Neural crest cell (in vitro differentiated cells): ENCODE data around the gene MEGF11. TPM values are rescaled to one million over a fixed set of nuclear protein-coding genes. Genes with fewer than 3 reads are reported as not detected.
A peak's percentile ranks its signal among the peaks of the same experiment; 100 is the strongest.

Experiments
- DNase-seq: peaks from one replicate; pipeline ENCODE4 v3.0.0; 2021; ENCODE audit warnings: low read depth, mixed read lengths, low spot score
- H3K27ac Mint-ChIP-seq: one replicate; pipeline ENCODE4 v1.8.0; 2021; ENCODE audit warnings: mild to moderate bottlenecking, mixed read lengths; ENCODE audit not compliant: unreplicated experiment
- H3K27me3 Mint-ChIP-seq: 2 replicates; pipeline ENCODE4 v1.8.0; 2021; ENCODE audit warnings: low read depth, mild to moderate bottlenecking, mixed read lengths
- H3K36me3 Mint-ChIP-seq: 2 replicates; pipeline ENCODE4 v1.8.0; 2021; ENCODE audit warnings: low read depth, mild to moderate bottlenecking, mixed read lengths
- H3K4me1 Mint-ChIP-seq: 2 replicates; pipeline ENCODE4 v1.8.0; 2021; ENCODE audit warnings: mixed read lengths
- H3K4me3 Mint-ChIP-seq: one replicate; pipeline ENCODE4 v1.8.0; 2021; ENCODE audit warnings: mild to moderate bottlenecking, mixed read lengths
- H3K9me3 Mint-ChIP-seq: 2 replicates; pipeline ENCODE4 v1.8.0; 2021; ENCODE audit warnings: mixed read lengths
- total RNA-seq: library from RNA; stranded (reverse); gene quantifications from 2 replicates; pipeline ENCODE4 v1.2.1, GENCODE V29; 2021
- TF ChIP-seq, protein P1 (sequence below): fragments of 200-600 bp; sonication (generic); conservative IDR thresholded peaks from 2 replicates; pipeline ENCODE4 v1.5.0; 2021; ENCODE audit warnings: antibody characterized with exemption, mild to moderate bottlenecking

MEGF11 gene
- total RNA-seq, 1 donor from 2014 or later = 0.49 TPM

DNA sequence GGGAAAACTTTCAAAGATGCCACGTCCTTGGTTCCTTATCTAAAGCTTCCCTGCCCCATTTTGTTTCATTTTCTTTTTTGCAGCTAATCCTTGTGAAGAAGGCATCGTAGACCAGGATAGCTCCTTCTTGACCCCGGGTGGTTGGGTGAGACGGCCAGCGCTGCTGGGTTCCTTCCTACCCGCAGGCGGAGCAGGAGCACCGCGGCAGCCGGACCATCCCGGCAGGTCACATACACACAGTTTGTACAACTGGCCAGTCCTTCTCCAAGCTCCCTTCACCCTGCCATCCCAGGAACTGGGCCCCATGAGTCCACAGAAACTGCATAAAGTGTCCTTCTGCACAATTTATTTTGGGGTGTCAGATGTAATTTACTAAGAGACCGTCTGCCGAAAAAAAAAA, 83.9 kb downstream of the MEGF11 start:
- peaks cover 4% of the 10 kb centered on the region for H3K4me1 Mint-ChIP-seq

GRCh38 chr15:66169023-66169422, 84.5 kb downstream of the MEGF11 start:
- no peak overlapping the region for H3K4me3 Mint-ChIP-seq
- TF ChIP-seq, protein P1, sequence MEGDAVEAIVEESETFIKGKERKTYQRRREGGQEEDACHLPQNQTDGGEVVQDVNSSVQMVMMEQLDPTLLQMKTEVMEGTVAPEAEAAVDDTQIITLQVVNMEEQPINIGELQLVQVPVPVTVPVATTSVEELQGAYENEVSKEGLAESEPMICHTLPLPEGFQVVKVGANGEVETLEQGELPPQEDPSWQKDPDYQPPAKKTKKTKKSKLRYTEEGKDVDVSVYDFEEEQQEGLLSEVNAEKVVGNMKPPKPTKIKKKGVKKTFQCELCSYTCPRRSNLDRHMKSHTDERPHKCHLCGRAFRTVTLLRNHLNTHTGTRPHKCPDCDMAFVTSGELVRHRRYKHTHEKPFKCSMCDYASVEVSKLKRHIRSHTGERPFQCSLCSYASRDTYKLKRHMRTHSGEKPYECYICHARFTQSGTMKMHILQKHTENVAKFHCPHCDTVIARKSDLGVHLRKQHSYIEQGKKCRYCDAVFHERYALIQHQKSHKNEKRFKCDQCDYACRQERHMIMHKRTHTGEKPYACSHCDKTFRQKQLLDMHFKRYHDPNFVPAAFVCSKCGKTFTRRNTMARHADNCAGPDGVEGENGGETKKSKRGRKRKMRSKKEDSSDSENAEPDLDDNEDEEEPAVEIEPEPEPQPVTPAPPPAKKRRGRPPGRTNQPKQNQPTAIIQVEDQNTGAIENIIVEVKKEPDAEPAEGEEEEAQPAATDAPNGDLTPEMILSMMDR = no peak
- H3K27ac Mint-ChIP-seq = no peak overlapping the region
- peaks cover 10% of the 10 kb centered on the region for H3K27me3 Mint-ChIP-seq
- H3K4me1 Mint-ChIP-seq = peaks cover 4% of the 10 kb centered on the region
- DNase-seq = no peak
- no peaks in the 10 kb centered on the region for H3K9me3 Mint-ChIP-seq
- no peaks in the 10 kb centered on the region for H3K36me3 Mint-ChIP-seq

More for the DNA sequence above, 83.9 kb downstream of the MEGF11 start:
- no peak overlapping the region for H3K27ac Mint-ChIP-seq
- H3K9me3 Mint-ChIP-seq = no peaks in the 10 kb centered on the region
- peaks cover 10% of the 10 kb centered on the region for H3K27me3 Mint-ChIP-seq
- no peaks in the 10 kb centered on the region for H3K36me3 Mint-ChIP-seq
- DNase-seq = no peak
- TF ChIP-seq, protein P1 = no peak
- H3K4me3 Mint-ChIP-seq = no peak overlapping the region

- Mint-ChIP-seq H3K36me3 (no peaks in the 10 kb centered on the region), H3K4me3 (no peak overlapping the region), H3K27ac (no peak overlapping the region), H3K27me3 (peaks cover 7% of the 10 kb centered on the region), H3K4me1 (peaks cover 4% of the 10 kb centered on the region), H3K9me3 (no peaks in the 10 kb centered on the region)
- TF ChIP-seq, protein P1 = no peak
- no peak for DNase-seq
Observed at GRCh38 chr15:66167854-66168253, 85.7 kb downstream of the MEGF11 start.

DNA sequence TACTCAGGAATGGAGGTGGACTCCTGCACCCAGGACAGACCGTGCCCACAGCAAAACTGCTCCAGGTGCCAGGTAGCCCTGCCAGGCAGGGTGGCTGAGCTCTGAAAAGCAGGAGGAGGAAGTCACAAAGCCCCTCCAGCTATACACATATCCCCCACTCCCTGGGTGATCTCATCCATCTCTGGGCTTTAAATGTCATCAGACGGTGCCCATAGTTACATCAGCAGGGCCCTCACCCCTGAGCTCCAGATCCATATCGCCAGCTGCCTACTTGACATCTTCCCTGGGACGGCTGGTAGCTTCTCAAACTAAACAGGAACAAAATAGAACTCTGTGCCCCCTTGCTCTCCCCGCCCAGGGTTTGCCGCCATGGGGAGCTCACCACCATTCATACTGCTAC, 87.7 kb downstream of the MEGF11 start:
- Mint-ChIP-seq H3K4me3 (no peak overlapping the region), H3K9me3 (no peaks in the 10 kb centered on the region), H3K36me3 (no peaks in the 10 kb centered on the region), H3K27ac (peak overlapping the region; percentile 65), H3K4me1 (peaks cover 4% of the 10 kb centered on the region), H3K27me3 (no peaks in the 10 kb centered on the region)
- no peak for DNase-seq
- TF ChIP-seq, protein P1 = no peak

GRCh38 chr15:66164788-66165187, 88.8 kb downstream of the MEGF11 start:
- TF ChIP-seq, protein P1 = no peak
- H3K9me3 Mint-ChIP-seq = no peaks in the 10 kb centered on the region
- H3K27ac Mint-ChIP-seq = no peak overlapping the region
- H3K27me3 Mint-ChIP-seq = no peaks in the 10 kb centered on the region
- no peak for DNase-seq
- H3K4me3 Mint-ChIP-seq = no peak overlapping the region
- H3K4me1 Mint-ChIP-seq = peaks cover 4% of the 10 kb centered on the region
- no peaks in the 10 kb centered on the region for H3K36me3 Mint-ChIP-seq

GRCh38 chr15:66163553-66163952, 90.0 kb downstream of the MEGF11 start:
- TF ChIP-seq, protein P1 = no peak
- Mint-ChIP-seq H3K27ac (no peak overlapping the region), H3K4me1 (peaks cover 4% of the 10 kb centered on the region), H3K4me3 (no peak overlapping the region), H3K36me3 (no peaks in the 10 kb centered on the region), H3K27me3 (peaks cover 2% of the 10 kb centered on the region), H3K9me3 (no peaks in the 10 kb centered on the region)
- DNase-seq = no peak
